HEK293 (cell line): ENCODE results near the gene ZNF652.

Experiments used
- CTCF ChIA-PET: fragments of 350-600 bp; formaldehyde crosslinking; extraction: SDS; loops from one replicate; lab custom pipeline; 2021; ENCODE audit warnings: antibody characterized with exemption; lab: Yijun Ruan, JAX
- POLR2A ChIA-PET: fragments of 300-600 bp; formaldehyde crosslinking; extraction: SDS; loops from one replicate; lab custom pipeline; 2020; ENCODE audit warnings: antibody characterized with exemption, inconsistent platforms; lab: Yijun Ruan, JAX
- H3K27ac ChIP-seq: fragments of 200-500 bp; sonication (Bioruptor generic); 2 replicates; pipeline ENCODE4 v1.5.1; 2014; ENCODE audit warnings: low read depth, low read length, control low read depth, inconsistent platforms; ENCODE audit errors: extremely low read depth
- H3K36me3 ChIP-seq, 2 experiments: fragments of 200-500 bp in 1 of 2; sonication (Bioruptor generic) in 1 of 2; 1 replicate in 1 of 2; 2 replicates in 1 of 2; pipeline ENCODE4 v1.5.1; 2014 to 2017; ENCODE audit warnings: inconsistent platforms in 2 of 2, low read length in 2 of 2; ENCODE audit not compliant: control insufficient read depth in 2 of 2, insufficient read depth in 1 of 2
- H3K4me1 ChIP-seq: fragments of 200-500 bp; sonication (Bioruptor generic); 2 replicates; pipeline ENCODE4 v1.5.1; 2014; ENCODE audit warnings: mild to moderate bottlenecking, low read length, inconsistent platforms; ENCODE audit not compliant: control insufficient read depth, insufficient read depth
- H3K4me3 ChIP-seq: 2 replicates; pipeline ENCODE4 v1.5.1; 2011; ENCODE audit warnings: low read depth, mild to moderate bottlenecking, control low read depth, low read length, moderate library complexity
- H3K9me3 ChIP-seq: fragments of 200-500 bp; sonication (Bioruptor generic); 2 replicates; pipeline ENCODE4 v1.5.1; 2014; ENCODE audit warnings: low read depth, low read length, inconsistent platforms; ENCODE audit not compliant: control insufficient read depth, insufficient read depth
- EGR2 ChIP-seq: fragments of 450-650 bp; formaldehyde crosslinking; IDR thresholded peaks from 2 replicates; pipeline ENCODE4 v1.5.1; 2016; ENCODE audit warnings: low read depth, missing biosample characterization, missing genetic modification characterization
- GLI2 ChIP-seq: fragments of 450-650 bp; formaldehyde crosslinking; IDR thresholded peaks from 2 replicates; pipeline ENCODE4; 2017; ENCODE audit warnings: missing biosample characterization, missing genetic modification characterization, low read depth, borderline replicate concordance
- HOXD13 ChIP-seq: sonication (generic); formaldehyde crosslinking; IDR thresholded peaks from 2 replicates; pipeline ENCODE4 v1.8.0; 2022; ENCODE audit warnings: missing genetic modification reagents, borderline replicate concordance
- PRDM2 ChIP-seq: fragments of 450-650 bp; formaldehyde crosslinking; IDR thresholded peaks from 2 replicates; pipeline ENCODE4 v1.5.1; 2016; ENCODE audit warnings: missing biosample characterization, missing genetic modification characterization, borderline replicate concordance
- RBAK ChIP-seq: fragments of 450-650 bp; formaldehyde crosslinking; IDR thresholded peaks from 2 replicates; pipeline ENCODE4 v1.5.1; 2016; ENCODE audit warnings: missing biosample characterization, missing genetic modification characterization
- SCRT2 ChIP-seq: fragments of 450-650 bp; formaldehyde crosslinking; IDR thresholded peaks from 2 replicates; pipeline ENCODE4 v1.5.1; 2016; ENCODE audit warnings: missing biosample characterization, missing genetic modification characterization
- ZBTB7A ChIP-seq: fragments of 450-650 bp; formaldehyde crosslinking; IDR thresholded peaks from 2 replicates; pipeline ENCODE4 v1.5.1; 2016; ENCODE audit warnings: low read depth, missing biosample characterization, missing genetic modification characterization
- ZFHX2 ChIP-seq: fragments of 450-650 bp; formaldehyde crosslinking; conservative IDR thresholded peaks from 2 replicates; pipeline ENCODE4 v1.5.1; 2016; ENCODE audit warnings: missing biosample characterization, missing genetic modification characterization
- ZFP41 ChIP-seq: fragments of 450-650 bp; formaldehyde crosslinking; IDR thresholded peaks from 2 replicates; pipeline ENCODE4 v1.5.1; 2016; ENCODE audit warnings: missing biosample characterization, missing genetic modification characterization, borderline replicate concordance
- ZIC2 ChIP-seq: fragments of 450-650 bp; formaldehyde crosslinking; IDR thresholded peaks from 2 replicates; pipeline ENCODE4 v1.5.1; 2016; ENCODE audit warnings: missing biosample characterization, missing genetic modification characterization
- ZNF174 ChIP-seq: fragments of 450-650 bp; formaldehyde crosslinking; IDR thresholded peaks from 2 replicates; pipeline ENCODE4 v1.5.0; 2017; ENCODE audit warnings: missing biosample characterization, mild to moderate bottlenecking, missing genetic modification characterization
- ZNF175 ChIP-seq: fragments of 450-650 bp; formaldehyde crosslinking; IDR thresholded peaks from 2 replicates; pipeline ENCODE4 v1.5.1; 2016; ENCODE audit warnings: missing biosample characterization, missing genetic modification characterization
- ZNF223 ChIP-seq: fragments of 450-650 bp; formaldehyde crosslinking; IDR thresholded peaks from 2 replicates; pipeline ENCODE4 v1.5.1; 2016; ENCODE audit warnings: missing biosample characterization, missing genetic modification characterization
- ZNF335 ChIP-seq: fragments of 450-650 bp; formaldehyde crosslinking; conservative IDR thresholded peaks from 2 replicates; pipeline ENCODE4 v1.5.1; 2016; ENCODE audit warnings: missing biosample characterization, missing genetic modification characterization
- ZNF341 ChIP-seq: fragments of 450-650 bp; formaldehyde crosslinking; IDR thresholded peaks from 2 replicates; pipeline ENCODE4; 2016; ENCODE audit warnings: low read depth, missing biosample characterization, missing genetic modification characterization
- ZNF37A ChIP-seq: fragments of 450-650 bp; IDR thresholded peaks from 2 replicates; pipeline ENCODE4 v1.5.1; 2018; ENCODE audit warnings: missing biosample characterization, missing genetic modification characterization
- ZNF423 ChIP-seq: fragments of 450-650 bp; formaldehyde crosslinking; IDR thresholded peaks from 2 replicates; pipeline ENCODE4 v1.5.1; 2016; ENCODE audit warnings: missing biosample characterization, missing genetic modification characterization
- ZNF514 ChIP-seq: fragments of 450-650 bp; formaldehyde crosslinking; IDR thresholded peaks from 2 replicates; pipeline ENCODE4 v1.5.1; 2016; ENCODE audit warnings: missing biosample characterization, missing genetic modification characterization
- ZNF561 ChIP-seq: fragments of 450-650 bp; IDR thresholded peaks from 2 replicates; pipeline ENCODE4 v1.5.1; 2018; ENCODE audit warnings: missing biosample characterization, missing genetic modification characterization, borderline replicate concordance
- ZNF596 ChIP-seq: fragments of 450-650 bp; IDR thresholded peaks from 2 replicates; pipeline ENCODE4 v1.5.0; 2018; ENCODE audit warnings: missing biosample characterization, mild to moderate bottlenecking, missing genetic modification characterization, moderate library complexity
- ZNF626 ChIP-seq: fragments of 450-650 bp; sonication (Bioruptor Pico); formaldehyde crosslinking; IDR thresholded peaks from 2 replicates; pipeline ENCODE4 v1.5.1; 2018; ENCODE audit warnings: missing biosample characterization, missing genetic modification characterization, inconsistent platforms
- ZNF639 ChIP-seq: fragments of 450-650 bp; formaldehyde crosslinking; IDR thresholded peaks from 2 replicates; pipeline ENCODE4 v1.5.1; 2016; ENCODE audit warnings: missing biosample characterization, missing genetic modification characterization
- ZSCAN23 ChIP-seq: fragments of 450-650 bp; formaldehyde crosslinking; IDR thresholded peaks from 2 replicates; pipeline ENCODE4 v1.5.1; 2016; ENCODE audit warnings: missing biosample characterization, missing genetic modification characterization

ZNF652 gene

GRCh38 chr17:49299996-49300395 is 62.1 kb downstream of the ZNF652 start:
- Histone ChIP-seq H3K4me1 (no peaks in the 10 kb centered on the region), H3K9me3 (no peaks in the 10 kb centered on the region), H3K27ac (no peak overlapping the region), H3K4me3 (no peak overlapping the region), H3K36me3 (peaks cover 30 to 33% of the 10 kb centered on the region in 2 experiments)
- ChIA-PET POLR2A (no interaction called here), CTCF (interaction anchor here (0.7 to 3.1 kb wide), 3 partner anchors 9 to 628 kb away, joined by 3 to 9 read pairs (median 5); no protein-coding TSS in a partner anchor)
- TF ChIP-seq ZNF223 (tag by site-specific recombination) = no peak
- TF ChIP-seq RBAK = no peak
- TF ChIP-seq HOXD13 (CRISPR knock-in tag) = no peak
- no peak for TF ChIP-seq ZSCAN23 (tag by site-specific recombination)
- no peak for TF ChIP-seq ZNF335
- TF ChIP-seq ZNF175 (tag by site-specific recombination) = no peak
- TF ChIP-seq ZNF423 (tag by site-specific recombination) = no peak
- TF ChIP-seq PRDM2 = no peak
- TF ChIP-seq ZNF37A = no peak
- no peak for TF ChIP-seq ZNF561 (tag by site-specific recombination)
- TF ChIP-seq ZFP41 = no peak
- no peak for TF ChIP-seq ZNF341 (tag by site-specific recombination)
- TF ChIP-seq ZBTB7A = no peak
- TF ChIP-seq ZIC2 (tag by site-specific recombination) = no peak
- no peak for TF ChIP-seq ZNF174
- TF ChIP-seq ZNF639 (tag by site-specific recombination) = no peak
- TF ChIP-seq GLI2 (tag by site-specific recombination) = no peak

GRCh38 chr17:49298371-49298976 is 63.6 kb downstream of the ZNF652 start:
- Histone ChIP-seq H3K36me3 (peaks cover 28% of the 10 kb centered on the region in 2 experiments), H3K27ac (no peak overlapping the region), H3K9me3 (no peaks in the 10 kb centered on the region), H3K4me3 (no peak overlapping the region), H3K4me1 (peaks cover 2% of the 10 kb centered on the region; the same call in 1 of the 2 replicates)
- TF ChIP-seq ZFHX2 (tag by site-specific recombination) = peak; percentile 87
- peak; percentile 95 for TF ChIP-seq EGR2 (tag by site-specific recombination)
- TF ChIP-seq ZNF626 (tag by site-specific recombination) = no peak
- no peak for TF ChIP-seq SCRT2 (tag by site-specific recombination)
- no peak for TF ChIP-seq ZNF596
- TF ChIP-seq ZNF514 (tag by site-specific recombination) = no peak
- CTCF ChIA-PET = interaction anchor here (0.6 to 3.1 kb wide), 6 partner anchors 8 to 272 kb away, joined by 3 to 9 read pairs (median 8); no protein-coding TSS in a partner anchor
- POLR2A ChIA-PET = no interaction called here
